DOHH2 (cell line): ENCODE results near the gene DSC3.

Source experiments
- H3F3A ChIP-seq: fragments of 200-600 bp; sonication (generic), shearing (Covaris generic); 2 replicates; pipeline ENCODE4 v1.6.0; 2016; ENCODE audit warnings: antibody characterized with exemption, mild to moderate bottlenecking; ENCODE audit not compliant: control insufficient read depth, insufficient read depth
- H3K27ac ChIP-seq: fragments of 200-600 bp; sonication (generic); 2 replicates; pipeline ENCODE4 v1.5.1; 2014; ENCODE audit warnings: low read depth, mild to moderate bottlenecking, low read length, moderate library complexity
- H3K27me3 ChIP-seq: fragments of 200-600 bp; sonication (generic); 2 replicates; pipeline ENCODE4 v1.6.1; 2014; ENCODE audit warnings: mild to moderate bottlenecking, low read length, mixed read lengths; ENCODE audit not compliant: control insufficient read depth
- H3K36me3 ChIP-seq: fragments of 200-600 bp; sonication (generic); 2 replicates; pipeline ENCODE4 v1.6.1; 2014; ENCODE audit warnings: mild to moderate bottlenecking, low read length, moderate library complexity, mixed read lengths; ENCODE audit not compliant: control insufficient read depth
- H3K4me1 ChIP-seq: fragments of 200-600 bp; sonication (generic); 2 replicates; pipeline ENCODE4 v1.6.1; 2014; ENCODE audit warnings: mild to moderate bottlenecking, low read length, mixed read lengths; ENCODE audit not compliant: control insufficient read depth
- H3K4me2 ChIP-seq: fragments of 200-600 bp; sonication (generic); 2 replicates; pipeline ENCODE4 v1.6.0; 2014; ENCODE audit warnings: mild to moderate bottlenecking, low read length, moderate library complexity
- H3K4me3 ChIP-seq: fragments of 200-600 bp; sonication (generic); 2 replicates; pipeline ENCODE4 v1.5.1; 2014; ENCODE audit warnings: mild to moderate bottlenecking, low read length, mixed read lengths
- H3K79me2 ChIP-seq: fragments of 200-600 bp; sonication (generic); 2 replicates; pipeline ENCODE4 v1.6.1; 2014; ENCODE audit warnings: mild to moderate bottlenecking, low read length, mixed read lengths; ENCODE audit not compliant: control insufficient read depth
- H3K9me2 ChIP-seq: fragments of 200-600 bp; sonication (generic); replicated peaks from 2 replicates; pipeline ENCODE4 v1.6.1; 2014; ENCODE audit warnings: mild to moderate bottlenecking, low read length, mixed read lengths; ENCODE audit not compliant: control insufficient read depth
- H3K9me3 ChIP-seq: fragments of 200-600 bp; sonication (generic); 2 replicates; pipeline ENCODE4 v1.6.1; 2014; ENCODE audit warnings: antibody characterized with exemption, low read length, mixed read lengths; ENCODE audit not compliant: control insufficient read depth, insufficient read depth
- H4K20me1 ChIP-seq: fragments of 200-600 bp; sonication (generic); 2 replicates; pipeline ENCODE4 v1.6.0; 2014; ENCODE audit warnings: low read depth, mild to moderate bottlenecking, antibody characterized with exemption, low read length, moderate library complexity; ENCODE audit not compliant: control insufficient read depth, insufficient read depth
- CTCF ChIP-seq: fragments of 200-600 bp; sonication (generic); IDR thresholded peaks from one replicate; pipeline ENCODE4 v1.5.1; 2014; ENCODE audit warnings: antibody characterized with exemption, mild to moderate bottlenecking, low read depth, low read length; ENCODE audit not compliant: poor library complexity, severe bottlenecking
- EZH2phosphoT487 ChIP-seq: fragments of 200-600 bp; sonication (generic); IDR thresholded peaks from 2 replicates; pipeline ENCODE4 v1.6.1; 2017; ENCODE audit warnings: borderline replicate concordance, mild to moderate bottlenecking, antibody characterized with exemption, low read length, moderate library complexity, mixed read lengths

The DSC3 gene

GRCh38 chr18:31058897-31059296, 16.4 kb upstream of the DSC3 start:
- H3K27ac ChIP-seq: no peak overlapping the region
- no peaks in the 10 kb centered on the region for H3K27me3 ChIP-seq
- H3K4me2 ChIP-seq: no peak overlapping the region
- no peaks in the 10 kb centered on the region for H3K79me2 ChIP-seq
- no peak for TF ChIP-seq CTCF
- no peak for TF ChIP-seq EZH2phosphoT487
- H3K4me1 ChIP-seq: no peaks in the 10 kb centered on the region
- H3K9me2 ChIP-seq: no peaks in the 10 kb centered on the region
- H3K9me3 ChIP-seq: no peaks in the 10 kb centered on the region
- H3K36me3 ChIP-seq: no peaks in the 10 kb centered on the region
- no peaks in the 10 kb centered on the region for H4K20me1 ChIP-seq
- H3F3A ChIP-seq: no peaks in the 10 kb centered on the region
- no peak overlapping the region for H3K4me3 ChIP-seq

GRCh38 chr18:31057917-31058316, 15.4 kb upstream of the DSC3 start:
- H3F3A ChIP-seq: no peaks in the 10 kb centered on the region
- H3K9me2 ChIP-seq: no peaks in the 10 kb centered on the region
- H3K4me2 ChIP-seq: no peak overlapping the region
- H4K20me1 ChIP-seq: no peaks in the 10 kb centered on the region
- H3K36me3 ChIP-seq: no peaks in the 10 kb centered on the region
- TF ChIP-seq EZH2phosphoT487 (no peak), CTCF (no peak)
- H3K27ac ChIP-seq: no peak overlapping the region
- no peaks in the 10 kb centered on the region for H3K79me2 ChIP-seq
- H3K9me3 ChIP-seq: no peaks in the 10 kb centered on the region
- H3K4me3 ChIP-seq: no peak overlapping the region
- no peaks in the 10 kb centered on the region for H3K27me3 ChIP-seq
- no peaks in the 10 kb centered on the region for H3K4me1 ChIP-seq

GRCh38 chr18:31057051-31057450, 14.5 kb upstream of the DSC3 start:
- no peaks in the 10 kb centered on the region for H4K20me1 ChIP-seq
- TF ChIP-seq CTCF (no peak), EZH2phosphoT487 (no peak)
- no peak overlapping the region for H3K27ac ChIP-seq

GRCh38 chr18:31056296-31056695, 13.8 kb upstream of the DSC3 start:
- no peaks in the 10 kb centered on the region for H4K20me1 ChIP-seq
- H3K9me3 ChIP-seq: no peaks in the 10 kb centered on the region
- no peaks in the 10 kb centered on the region for H3F3A ChIP-seq
- TF ChIP-seq EZH2phosphoT487 (no peak), CTCF (no peak)
- no peaks in the 10 kb centered on the region for H3K27me3 ChIP-seq
- no peak overlapping the region for H3K4me3 ChIP-seq
- no peaks in the 10 kb centered on the region for H3K4me1 ChIP-seq
- H3K27ac ChIP-seq: no peak overlapping the region
- no peak overlapping the region for H3K4me2 ChIP-seq
- no peaks in the 10 kb centered on the region for H3K9me2 ChIP-seq
- no peaks in the 10 kb centered on the region for H3K79me2 ChIP-seq
- no peaks in the 10 kb centered on the region for H3K36me3 ChIP-seq

More at GRCh38 chr18:31057051-31057450, 14.5 kb upstream of the DSC3 start:
- no peaks in the 10 kb centered on the region for H3K9me3 ChIP-seq
- no peaks in the 10 kb centered on the region for H3K9me2 ChIP-seq
- H3K36me3 ChIP-seq: no peaks in the 10 kb centered on the region
- no peak overlapping the region for H3K4me2 ChIP-seq
- no peaks in the 10 kb centered on the region for H3F3A ChIP-seq
- H3K27me3 ChIP-seq: no peaks in the 10 kb centered on the region
- no peak overlapping the region for H3K4me3 ChIP-seq
- H3K4me1 ChIP-seq: no peaks in the 10 kb centered on the region
- no peaks in the 10 kb centered on the region for H3K79me2 ChIP-seq
